LNCaP clone FGC (cell line): Measurements from ENCODE around the gene LYPD3.

Experiments
- DNase-seq: peaks from one replicate; pipeline ENCODE4 v3.0.0-alpha.2; 2011; ENCODE audit warnings: low read depth
- H3K4me3 ChIP-seq: 2 replicates; pipeline ENCODE4 v1.5.1; 2011; ENCODE audit warnings: mild to moderate bottlenecking, low read depth, low read length, control low read depth
- CTCF ChIP-seq: IDR thresholded peaks from 2 replicates; pipeline ENCODE4 v1.5.1; 2012; ENCODE audit warnings: mild to moderate bottlenecking; ENCODE audit not compliant: control insufficient read depth, insufficient read depth; ENCODE audit errors: extremely low read depth

LYPD3 gene

GRCh38 chr19:43504426-43505185, 39.2 kb upstream of the LYPD3 start, which contains the start of gene PHLDB3:
Gene PHLDB3, minus strand, starts transcription at chr19:43504746. Its CDS starts 628 bp downstream, at chr19:43504118.
- no peak for TF ChIP-seq CTCF
- peak within 1 kb of the TSS; percentile 67 for H3K4me3 ChIP-seq
- no peak for DNase-seq

GRCh38 chr19:43503501-43504425, 38.4 kb upstream of the LYPD3 start:
- peak overlapping the region; percentile 67 for H3K4me3 ChIP-seq
- DNase-seq = peak; percentile 34
- 0 out of 2 replicates have a peak, but pooled peaks have one; percentile 8 for TF ChIP-seq CTCF

GRCh38 chr19:43502419-43502976, 37.1 kb upstream of the LYPD3 start:
- H3K4me3 ChIP-seq = no peak overlapping the region
- no peak for TF ChIP-seq CTCF
- no peak for DNase-seq

GRCh38 chr19:43501661-43502418, 36.4 kb upstream of the LYPD3 start:
- no peak for TF ChIP-seq CTCF
- no peak overlapping the region for H3K4me3 ChIP-seq
- DNase-seq = no peak

DNA sequence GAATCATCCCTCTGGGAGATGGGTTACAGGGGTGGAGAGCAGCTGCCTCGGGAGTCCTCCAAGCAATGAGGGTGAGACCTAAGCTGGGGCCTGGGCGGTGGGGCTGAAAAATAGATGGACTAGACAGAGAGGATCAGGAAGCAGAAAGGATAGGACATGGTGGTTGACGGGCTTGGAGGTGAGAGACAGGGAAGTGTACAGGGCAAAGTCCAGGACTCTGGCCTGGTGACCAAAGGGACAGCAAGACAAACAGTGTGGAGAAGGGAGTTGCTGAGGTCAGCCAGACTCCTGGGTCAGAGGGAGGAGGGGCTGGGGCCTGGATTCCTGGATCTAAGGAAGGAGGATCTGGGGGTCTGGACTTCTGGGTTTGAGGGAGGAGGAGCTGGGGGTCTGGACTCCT, 33.6 kb upstream of the LYPD3 start:
- H3K4me3 ChIP-seq = no peak overlapping the region
- no peak for DNase-seq
- TF ChIP-seq CTCF = no peak

DNA sequence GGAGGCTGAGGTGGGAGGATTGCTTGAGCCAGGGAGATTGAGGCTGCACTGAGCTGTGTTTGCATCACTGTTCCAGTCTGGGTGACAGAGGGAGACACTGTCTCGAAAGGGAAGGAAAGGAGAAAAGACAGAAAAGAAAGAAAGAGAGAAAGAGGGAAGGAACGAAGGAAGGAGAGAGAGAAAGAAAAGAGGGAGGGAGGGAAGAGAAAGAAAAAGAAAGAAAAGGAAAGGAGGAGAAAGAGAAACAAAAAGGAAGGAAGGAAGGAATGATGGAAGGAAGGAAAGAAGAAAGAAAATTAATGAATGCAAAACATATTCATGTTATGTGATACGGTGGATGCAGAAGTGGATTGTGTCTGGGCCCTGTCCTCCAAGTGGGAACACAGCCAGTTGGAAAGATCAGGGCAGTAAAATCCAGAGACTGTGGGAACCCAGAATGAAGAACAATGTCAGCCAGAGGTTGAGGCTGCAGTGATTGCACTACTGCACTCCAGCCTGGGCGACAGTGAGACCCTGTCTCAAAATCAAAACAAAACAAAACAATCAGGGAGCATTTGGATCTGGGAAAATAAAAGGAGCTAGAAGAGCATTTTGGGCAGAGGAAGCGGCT, 32.9 kb upstream of the LYPD3 start:
- no peak overlapping the region for H3K4me3 ChIP-seq
- DNase-seq = no peak
- no peak for TF ChIP-seq CTCF
